NCI-H774 (cell line): Measurements from ENCODE around the gene ATF5.

Source experiments
- DNase-seq: peaks from one replicate; lab custom pipeline; 2025; lab: John Stamatoyannopoulos, UW

ATF5 gene

DNA sequence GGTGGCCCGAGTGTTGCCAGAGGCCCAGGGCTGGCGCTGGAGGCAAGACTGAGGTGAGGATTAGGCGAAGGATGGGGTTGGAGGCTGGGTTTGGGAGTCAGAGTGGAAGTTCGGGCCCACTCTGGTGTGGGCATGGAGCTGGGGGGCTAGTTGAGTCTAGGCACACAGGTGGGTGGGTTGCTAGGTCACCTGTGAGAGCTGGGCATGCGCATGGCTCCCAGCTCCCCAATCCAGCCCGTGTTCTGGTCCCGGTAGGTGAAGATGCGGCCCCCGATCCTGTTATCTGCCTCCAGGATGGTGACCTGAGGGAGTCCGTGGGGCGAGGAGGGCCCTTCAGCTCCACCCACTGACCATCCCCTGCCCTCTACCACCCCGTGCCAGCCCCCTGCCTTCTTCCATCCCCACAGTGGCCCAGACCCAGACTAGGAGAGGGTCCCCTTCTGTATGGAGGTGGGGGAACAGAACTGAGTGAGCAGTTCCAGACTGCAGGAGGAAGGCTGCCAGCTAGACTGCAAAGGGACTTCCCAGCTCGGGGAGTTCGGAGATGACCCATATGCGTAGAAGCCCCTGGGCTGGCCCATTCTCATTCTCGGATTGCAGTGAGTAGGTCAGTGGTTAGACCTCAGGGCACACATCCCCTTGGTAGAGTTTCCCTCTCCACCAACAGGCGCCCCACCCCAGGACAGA lies 34.0 kb upstream of the ATF5 start:
- no peak for DNase-seq

DNA sequence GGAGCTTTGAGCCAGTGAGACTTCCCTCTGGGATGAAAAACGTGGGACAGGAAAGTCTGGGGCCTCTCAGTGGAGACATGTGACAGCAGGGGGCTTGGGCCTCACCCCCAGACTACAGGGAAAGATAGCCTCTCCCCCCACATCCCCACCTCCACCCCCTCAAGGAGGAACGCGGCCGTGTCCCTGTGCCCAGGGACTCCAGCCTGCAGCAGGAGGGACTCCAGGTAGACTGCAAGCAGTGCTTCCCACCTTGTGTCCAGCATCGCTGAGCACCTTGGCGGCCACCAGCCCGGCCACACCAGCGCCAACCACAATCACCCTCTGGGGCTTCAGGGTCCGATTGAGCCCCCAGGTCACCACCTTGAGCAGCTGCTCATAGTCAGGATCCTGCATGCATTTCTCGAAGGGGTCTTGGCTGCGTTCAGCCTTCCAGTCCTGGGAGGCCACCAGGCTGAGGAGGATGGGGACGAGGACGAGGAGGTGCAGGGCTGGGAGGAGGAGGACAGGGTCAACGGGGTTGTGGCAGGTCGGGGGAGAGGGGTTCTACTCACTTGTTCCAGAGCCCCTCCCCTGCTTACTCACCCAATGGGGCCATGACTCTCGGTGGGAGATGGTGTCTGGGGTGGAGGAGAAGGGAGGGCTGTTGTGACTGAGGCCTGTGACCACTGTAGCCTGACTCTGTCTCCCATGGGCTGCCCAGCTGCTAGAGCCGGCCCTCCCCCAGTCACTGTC lies 33.3 kb upstream of the ATF5 start:
- no peak for DNase-seq

DNA sequence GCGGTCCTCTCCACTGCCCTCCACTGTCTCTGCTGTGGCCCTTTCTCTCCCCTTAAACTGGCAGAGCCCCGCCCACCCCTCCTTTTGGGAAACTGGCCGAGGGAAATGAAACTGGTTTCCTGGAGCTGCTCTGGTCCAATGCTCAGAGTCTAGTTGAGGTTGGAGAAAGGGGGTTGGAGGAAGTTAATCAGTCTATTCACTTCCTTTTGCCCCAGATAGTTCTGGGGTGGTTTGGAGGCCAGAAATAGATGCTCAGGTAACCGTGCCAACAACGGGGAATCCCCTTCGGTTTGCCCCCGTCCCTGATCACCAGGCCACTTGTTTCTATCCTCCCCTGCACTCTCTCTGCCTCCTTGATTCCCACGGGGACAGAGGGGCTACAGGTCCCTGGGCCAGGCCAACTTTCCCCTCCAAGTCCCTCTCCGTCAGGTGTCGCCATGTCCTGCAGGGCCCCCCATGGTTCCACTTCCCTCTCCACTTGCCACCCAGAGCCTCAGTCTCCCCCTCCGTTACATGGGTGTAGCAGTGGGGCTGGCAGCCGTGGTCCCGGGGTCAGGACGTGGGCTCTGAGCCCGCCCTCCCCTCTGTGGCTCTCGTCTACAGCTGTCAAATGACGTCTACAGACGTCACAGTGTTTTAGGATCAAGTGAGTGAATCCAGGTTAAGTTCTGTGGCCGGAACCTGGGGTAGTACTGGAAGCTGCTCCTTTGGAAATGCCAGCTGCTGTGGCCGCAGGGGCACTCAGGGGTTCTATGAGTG lies 32.0 kb upstream of the ATF5 start, which contains the start of gene IL4I1:
TSS of gene IL4I1 (minus strand) at position 25 of the 759 bp plus-strand sequence. CDS start 727 bp downstream, outside the sequence.
- DNase-seq = no peak

DNA sequence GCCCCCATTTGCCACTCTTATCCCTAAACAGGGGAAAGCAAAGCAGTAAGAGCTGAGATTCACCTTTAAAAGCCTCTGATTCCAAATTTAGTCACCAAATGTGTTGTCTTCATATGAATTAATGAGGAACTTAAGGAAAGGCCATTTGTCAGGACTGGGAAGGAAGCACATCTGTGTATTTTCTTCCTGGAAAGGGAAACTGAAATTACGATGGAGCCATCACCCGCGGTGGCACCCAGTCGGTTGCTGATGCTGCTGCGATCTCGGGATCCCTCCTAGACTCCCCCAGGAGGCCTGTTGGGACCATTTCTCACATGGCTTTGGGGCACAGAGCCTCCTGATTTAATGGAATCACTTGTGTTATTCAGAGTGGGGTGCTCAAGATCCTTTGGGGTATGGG lies 24.9 kb upstream of the ATF5 start:
- DNase-seq = no peak

DNA sequence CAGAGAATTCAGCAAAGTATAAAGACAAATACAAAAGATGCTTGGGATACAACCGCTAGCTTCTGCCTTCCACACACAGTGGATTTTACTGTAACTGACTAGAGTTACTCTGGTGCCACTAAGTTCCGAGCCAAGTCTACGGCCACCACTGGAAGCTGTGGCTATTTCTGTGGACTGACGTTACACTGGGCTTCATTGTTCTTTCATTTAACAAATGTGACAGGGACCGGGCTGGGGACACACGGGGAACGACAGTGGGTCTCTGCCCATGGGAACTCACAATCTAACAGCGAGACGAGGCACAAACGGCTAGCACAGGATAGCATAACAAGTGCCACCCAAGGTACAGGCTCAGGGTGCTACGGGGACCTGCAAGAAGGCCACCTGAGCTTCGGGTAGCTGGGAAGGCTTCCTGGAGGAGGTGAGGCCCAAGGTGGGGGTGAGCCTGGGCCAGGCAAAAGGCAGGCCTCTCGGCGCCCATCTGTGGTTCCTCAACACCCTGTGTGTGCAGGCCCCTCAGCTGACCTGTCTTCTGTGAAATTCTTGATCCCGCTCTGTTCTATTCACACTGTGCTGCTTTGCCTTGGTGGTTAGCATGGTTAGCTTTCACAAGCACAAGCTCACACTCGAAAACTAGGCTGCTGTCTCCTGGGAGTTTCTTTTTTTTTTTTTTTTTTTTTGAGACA lies 22.0 kb upstream of the ATF5 start:
- DNase-seq = no peak

DNA sequence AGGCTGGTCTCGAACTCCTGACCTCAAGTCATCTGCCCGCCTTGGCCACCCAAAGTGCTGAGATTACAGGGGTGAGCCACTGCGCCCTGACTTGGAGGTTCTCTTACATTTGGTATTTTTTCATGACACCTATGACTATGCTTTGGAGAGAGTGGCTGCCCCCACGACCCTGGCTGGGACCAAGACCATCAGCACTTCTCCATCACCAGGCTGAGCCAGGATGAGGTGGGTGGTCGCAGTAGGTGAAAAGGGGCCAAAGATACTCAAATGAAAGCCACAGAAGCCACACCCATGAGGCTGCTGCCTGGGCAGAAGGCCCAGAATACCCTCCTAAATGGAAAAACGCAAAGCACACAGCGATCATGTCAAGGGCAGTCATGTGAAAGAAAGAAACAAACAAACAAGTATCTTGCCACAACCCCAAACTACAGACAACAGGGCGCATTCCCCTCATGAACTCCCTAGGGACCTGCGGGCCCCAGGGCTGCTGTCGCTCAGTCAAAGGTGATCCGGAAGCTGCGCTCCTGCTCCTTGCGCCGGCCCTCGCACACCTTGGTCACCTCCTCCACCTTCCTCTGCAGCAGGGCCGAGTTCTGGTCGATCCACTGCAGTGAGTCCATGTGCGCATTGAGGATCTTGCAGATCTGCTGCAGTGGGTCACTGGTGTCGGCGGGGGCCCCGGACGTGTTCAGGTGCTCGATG lies 21.1 kb upstream of the ATF5 start:
- DNase-seq = no peak

DNA sequence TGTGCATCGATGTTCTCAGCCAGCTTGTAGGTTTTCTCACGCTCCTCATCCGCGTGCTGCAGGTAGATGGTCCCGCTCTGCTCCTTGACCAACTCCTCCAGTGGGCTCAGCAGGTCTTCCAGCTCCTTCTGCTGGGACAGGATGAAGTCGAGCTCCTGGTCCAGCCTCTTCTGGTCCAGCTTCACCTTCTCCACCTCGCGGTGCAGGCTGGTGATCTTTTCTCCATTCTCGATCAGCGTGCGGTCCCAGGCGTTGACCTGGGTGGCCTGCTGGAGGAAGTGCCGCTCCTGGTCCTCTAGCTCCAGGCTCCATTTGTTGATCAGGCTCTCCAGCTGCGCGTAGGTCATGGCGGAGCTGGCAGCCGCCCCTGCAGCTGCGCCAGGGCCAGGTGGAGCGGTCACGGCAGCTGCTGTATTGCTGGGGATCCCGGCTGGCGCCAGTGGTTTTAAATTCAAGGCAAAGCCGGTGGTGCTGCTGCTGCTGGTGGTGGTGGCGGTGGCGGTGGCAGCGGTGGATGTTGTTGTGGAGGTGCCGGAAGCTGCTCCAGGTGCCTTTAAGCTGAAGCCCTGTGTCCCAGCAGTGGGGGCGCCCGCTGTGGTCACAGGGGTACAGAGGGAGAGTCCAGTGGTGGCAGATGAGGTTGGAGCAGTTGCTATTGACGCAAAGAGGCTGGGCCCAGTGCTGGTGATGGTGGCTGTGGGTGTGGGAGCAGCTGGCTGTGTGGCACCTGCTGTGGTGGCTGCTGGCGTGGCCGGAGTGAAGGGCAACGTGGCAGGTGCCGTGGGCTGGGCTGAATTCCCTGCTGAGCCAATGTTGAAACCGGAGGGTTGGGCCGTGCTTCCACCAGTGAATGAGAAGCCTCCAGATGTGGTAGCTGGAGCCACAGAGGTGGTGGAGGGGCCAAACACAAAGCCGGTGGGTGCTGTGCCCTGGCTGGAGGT lies 20.3 kb upstream of the ATF5 start:
- DNase-seq = no peak

DNA sequence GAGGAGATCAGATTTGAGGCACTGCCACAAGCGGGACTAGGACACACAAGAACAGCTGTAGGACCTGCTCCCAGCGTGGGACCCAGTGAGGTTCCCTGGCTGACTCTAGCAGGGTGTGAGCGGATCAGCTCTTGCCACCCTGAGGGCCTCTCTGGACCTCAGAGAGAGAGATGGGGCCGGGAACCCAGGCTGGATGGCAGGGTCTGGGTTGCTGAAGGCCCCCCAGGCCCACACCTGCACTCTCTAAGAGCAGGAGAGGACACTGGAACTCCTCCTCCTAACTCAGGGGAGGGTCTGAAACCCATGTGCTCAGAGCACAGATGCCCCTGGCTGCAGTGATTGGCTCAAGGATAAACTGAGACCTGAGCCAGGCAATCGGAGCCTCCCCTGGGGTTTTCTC lies 18.8 kb upstream of the ATF5 start:
- no peak for DNase-seq

DNA sequence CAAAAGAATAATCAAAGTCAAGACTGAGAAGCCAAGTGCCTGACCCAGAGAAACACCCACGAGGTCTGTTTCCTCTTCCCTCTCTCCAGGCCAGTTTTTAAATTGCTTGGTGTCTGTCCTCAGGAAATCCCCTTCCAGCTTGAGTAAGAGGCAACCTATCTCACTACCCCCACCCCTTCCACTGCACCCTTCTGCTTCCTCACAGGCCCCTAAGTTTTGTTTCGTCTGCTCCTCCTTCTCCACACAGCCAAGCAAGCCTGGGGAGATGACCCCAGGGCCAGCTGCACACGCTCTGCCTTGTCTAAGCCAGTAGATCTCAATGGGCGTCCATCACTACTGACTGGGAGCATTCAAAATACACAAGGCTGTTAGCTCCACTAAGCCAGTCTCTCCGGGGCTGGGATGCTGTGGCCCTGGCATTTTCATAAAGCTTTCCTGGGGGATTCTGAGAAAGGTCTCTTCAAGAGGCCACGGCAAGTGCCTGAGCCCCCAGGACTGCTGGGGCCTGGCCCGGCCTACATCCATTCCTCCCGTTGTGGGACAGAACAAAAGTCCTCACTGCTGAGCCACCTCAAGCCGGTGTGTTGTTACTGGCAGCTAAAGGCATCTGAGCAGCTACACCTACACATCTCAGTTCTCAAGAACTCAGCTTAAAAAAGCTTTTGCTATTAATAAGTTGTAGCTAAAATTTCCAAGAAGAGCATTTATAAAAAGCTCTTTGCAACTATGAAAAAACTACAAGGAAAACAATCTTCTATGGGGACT lies 17.4 kb upstream of the ATF5 start:
- no peak for DNase-seq

DNA sequence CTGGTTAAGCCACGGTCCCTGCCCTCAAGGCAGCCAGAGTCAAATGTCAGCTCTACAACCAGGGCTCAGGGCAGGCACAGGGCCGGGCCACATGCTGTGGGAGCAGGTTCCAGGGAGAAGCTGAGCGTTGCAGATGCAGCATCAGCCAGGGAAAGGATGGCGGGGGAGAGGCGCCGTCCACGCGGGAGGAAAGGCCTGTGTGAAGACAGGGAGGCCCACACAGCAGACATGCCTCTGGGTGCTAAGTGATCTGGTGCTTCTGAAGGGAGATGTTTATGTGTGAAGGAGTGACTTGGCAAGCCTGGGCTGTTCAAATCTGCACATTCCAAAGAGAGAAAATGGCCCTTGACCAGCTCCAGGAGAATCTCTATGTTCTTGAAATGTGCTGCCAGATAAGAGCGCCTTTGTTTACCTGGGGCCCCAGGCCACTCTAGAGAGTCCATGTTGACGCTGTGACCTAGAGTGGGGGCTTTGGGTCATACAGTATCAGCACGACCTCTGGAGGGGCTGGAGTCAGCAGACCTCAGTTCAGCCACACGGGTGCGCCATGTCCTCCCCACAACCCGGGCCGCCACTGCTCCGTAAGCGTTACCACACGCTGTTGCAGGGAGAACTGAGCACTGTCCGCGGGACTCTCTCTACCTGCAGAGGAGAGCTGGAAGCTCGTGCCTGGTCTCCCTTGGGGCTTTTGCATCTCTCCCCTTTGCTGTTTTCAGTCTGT lies 15.9 kb upstream of the ATF5 start:
- DNase-seq = no peak

DNA sequence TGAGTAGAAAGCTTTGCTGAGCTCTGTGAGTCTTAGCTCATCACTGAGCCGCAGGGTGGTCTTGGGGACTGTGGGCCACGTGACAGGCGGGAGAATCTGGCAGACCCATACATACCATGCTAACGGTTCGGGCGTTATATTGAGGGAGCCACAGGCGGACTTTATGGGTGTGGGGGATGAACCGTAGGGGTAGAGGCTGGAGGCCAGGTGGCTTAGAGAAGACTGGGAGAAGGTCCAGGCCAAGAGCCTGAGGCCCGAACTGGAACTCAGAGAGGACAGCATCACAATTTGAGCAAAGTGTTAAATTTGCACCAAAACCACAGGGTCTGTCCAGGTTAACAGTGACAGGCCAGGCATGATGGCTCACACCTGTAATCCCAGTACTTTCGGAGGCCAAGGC lies 15.3 kb upstream of the ATF5 start:
- no peak for DNase-seq

DNA sequence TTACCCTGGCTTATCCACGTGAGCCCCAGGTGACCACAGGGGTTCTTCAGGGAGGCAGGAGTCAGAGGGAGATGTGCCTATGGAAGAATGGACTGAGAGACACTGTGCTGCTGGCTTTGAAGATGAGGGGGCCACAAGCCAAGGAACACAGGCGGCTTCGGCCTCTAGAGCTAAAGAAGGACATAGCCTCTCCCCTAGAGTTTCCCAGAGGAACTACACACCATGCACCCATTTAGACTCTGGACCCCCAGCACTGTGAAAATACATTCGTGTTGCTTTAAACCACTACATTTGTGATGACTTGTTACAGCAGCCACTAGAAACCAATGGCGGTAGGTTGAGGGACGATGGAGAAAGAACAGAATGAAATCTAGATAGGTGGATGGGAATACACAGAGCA lies 13.7 kb upstream of the ATF5 start:
- DNase-seq = no peak

DNA sequence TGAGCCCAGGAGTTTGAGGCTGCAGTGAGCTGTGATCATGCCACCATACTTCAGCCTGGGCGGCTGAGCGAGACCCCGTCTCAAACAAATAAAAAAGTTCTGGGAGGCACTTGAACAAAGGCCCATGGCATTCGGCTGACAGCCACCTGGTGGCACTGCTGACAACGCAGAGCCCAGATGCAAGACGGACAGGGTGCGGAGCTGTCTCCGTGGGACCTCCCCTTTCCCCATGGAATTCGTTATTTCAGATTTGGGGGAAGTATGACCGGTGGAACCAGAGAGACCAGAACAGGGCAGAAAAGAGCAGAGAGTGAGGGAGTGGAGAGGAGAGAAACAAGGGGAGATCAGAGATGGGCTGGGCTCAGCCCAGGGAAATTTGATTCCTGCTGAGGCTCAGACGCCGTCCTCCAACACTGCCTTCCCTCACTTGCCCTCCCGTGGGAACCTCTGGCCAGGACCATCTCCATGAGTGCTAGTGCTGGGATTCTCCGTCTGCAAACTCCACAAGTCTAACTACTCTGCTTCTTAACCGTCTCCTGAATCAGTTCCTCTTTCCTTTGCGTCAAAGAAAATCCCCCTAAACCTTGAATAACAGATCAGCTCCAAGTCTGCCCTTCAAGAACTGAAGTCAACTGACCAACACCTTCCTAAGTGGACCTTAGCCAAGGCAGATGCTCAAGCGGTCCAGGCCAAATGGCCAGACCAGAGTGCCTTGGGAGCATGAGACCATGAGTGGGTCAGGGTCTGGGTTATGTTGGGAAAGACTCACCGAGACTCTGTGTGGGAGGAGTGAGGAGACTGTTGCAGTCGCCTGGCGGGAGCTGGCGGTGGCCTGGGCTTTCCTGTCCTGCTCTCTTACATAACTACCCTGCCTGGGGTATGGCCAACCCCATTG lies 11.9 kb upstream of the ATF5 start:
- DNase-seq = no peak

DNA sequence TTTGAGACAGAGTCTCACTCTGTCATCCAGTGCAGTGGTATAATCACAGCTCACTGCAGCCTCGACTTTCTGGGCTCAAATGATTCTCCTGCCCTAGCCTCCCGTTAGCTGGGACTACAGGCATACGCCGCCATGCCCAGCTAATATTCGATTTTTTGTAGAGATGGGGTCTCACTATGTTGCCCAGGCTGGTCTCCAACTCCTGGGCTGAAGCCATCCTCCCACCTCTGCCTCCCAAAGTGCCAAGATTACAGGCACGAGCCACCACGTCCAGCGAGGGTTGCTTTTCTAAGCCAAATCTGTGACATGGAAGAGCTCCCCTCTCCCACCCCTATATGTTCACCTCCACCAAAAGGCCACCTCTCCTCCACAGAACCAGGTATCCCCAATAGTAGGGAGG lies 10.9 kb upstream of the ATF5 start:
- no peak for DNase-seq

DNA sequence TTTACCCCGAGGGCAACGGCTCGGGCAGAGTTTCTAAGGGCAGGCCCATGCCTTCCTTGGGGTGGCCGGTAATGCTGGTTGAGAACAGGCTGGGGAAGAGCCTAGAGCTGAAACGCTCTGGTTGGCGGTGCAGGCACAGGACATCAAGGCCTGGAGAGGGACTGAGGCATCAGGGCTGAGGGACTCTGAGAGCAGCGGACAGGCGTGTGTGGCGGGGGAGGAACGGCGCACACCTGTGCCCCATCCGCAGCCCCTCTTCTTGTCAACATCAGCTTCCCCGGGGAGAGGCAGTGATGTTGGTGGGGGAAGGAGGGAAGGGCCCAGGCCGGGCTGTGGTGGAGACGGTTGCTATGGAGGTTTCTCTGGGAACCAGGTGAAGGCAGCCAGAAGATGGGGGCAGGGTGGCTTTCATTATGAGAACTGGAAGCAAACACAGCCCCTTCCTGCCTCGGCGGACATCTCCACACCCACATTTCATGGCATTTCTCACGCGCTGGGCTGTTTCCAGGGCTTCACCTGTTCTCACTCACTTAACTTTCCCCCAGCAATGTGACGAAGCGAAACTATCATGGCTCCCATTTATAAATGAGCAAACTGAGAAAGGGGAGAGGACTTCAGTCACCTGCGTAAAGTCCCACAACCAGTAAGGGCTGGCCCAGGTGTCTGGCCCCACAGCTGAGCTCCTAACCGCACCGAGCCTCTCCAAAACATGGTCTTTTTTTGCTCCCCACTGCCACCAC lies 8.2 kb upstream of the ATF5 start:
- DNase-seq = no peak

DNA sequence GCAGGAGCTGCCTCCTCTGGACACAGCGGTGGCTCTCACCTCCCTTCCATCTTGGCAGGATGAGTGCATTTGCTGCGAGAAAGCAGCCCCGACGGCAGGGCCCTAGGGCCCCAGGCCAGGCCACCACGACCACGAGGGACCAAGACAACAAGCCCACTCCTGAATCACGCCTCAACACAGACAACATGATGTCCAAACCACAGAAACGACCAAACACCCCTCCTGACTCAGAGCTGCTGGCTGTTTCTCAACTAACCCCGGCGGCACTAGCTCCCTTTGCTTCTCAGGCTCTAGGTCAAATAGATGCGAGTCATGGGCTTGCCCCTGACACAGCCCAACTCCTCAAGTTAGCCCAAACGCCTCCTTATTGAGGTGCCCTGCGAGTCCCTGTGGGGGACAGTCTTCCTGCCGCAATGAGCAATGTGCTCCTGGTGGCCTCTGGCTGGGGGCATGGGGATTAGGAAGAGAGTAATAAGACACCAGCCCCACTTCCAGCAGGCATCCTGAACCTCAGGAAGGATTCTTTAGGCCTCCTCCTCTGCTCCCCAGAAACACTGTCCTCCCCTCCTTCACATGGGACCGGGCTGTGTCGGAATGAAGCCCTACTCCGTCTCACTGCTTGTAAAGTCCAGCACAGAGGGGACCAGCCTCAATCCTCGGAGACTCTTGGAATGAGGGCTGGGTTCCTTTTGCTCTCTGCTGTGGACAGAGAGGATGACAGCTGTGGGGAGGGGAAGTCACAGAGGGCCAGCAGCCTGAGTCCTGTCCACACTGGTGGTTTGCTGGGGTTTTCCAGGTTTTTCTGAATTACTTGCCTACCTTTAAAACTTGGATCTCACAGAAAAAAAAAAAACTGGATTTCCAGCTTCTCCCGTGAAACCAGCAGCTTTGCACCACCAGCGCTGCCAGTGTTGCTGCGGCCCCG lies 6.9 kb upstream of the ATF5 start:
- no peak for DNase-seq
